ENCODE results near the gene WDR86.

The WDR86 gene

DNA sequence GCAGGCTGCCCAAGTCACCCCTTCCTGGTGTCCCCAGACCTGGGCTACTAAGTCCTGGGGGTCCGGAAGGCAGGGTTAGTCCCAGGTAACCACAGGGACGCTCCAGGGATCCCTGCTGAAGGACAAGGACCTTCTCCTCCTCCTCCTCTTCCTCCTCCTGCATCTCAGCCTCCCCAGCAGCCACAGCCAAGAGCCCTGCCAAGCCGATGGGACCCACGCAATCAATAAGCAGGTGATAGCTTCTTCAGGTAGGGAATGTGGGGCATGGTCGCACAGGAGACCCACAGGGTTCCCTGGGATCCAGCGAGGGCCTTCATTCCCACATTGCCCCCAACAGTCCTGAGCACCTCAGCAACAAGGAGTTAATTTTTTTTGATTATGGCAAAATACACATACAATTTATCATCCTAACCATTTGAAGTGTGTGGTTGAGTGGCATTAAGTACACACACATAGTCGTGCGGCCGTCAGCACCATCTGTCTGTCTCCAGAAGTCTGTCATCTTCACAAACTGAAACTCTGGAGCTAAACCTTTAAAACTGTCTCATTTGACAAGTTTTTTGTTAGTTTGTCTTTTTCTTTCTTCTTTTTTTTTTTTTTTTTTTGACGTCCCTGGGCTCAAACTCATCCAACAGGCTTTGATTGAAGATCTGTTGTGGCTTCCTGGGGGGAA is 18.0 kb upstream of the WDR86 start:
- DNase-seq: no peak

DNA sequence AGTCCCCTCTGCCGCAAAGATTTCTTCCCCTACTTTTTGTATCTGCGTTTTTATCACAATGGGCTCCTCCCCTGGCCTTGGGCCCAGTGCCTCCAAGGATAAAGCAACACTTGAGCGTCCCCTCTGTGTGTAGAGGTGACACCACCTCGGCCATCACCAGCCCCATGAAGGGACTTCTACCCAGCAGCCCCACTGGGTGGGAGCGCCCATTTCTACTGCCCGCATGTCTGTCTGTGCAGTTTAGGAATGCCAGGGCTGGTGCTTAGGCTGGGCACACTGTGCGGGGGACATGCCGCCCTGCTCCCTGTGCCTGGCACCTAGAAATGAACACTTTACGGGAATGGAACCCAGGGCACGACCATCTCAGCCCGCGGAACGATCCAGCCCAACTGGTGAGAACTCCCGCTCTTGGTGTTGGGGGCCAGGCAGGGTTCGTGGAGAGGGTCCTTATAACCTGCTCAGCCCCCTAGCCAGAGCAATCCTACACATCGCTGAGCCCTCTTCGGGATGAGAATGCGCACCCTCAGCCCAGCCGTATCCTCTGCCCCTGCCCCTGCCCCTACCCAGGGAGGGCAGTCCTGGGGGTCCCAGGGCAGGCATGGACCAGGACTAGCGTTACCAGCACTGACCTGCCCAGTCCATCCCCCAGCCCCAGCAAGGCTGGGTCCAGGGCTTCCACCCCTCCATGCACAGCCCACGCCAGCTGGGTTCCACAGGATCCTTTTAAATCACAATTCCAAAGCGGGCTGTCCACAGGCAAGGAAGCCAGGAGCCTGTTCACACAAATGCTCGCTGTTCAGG is 17.3 kb upstream of the WDR86 start:
- DNase-seq: no peak

DNA sequence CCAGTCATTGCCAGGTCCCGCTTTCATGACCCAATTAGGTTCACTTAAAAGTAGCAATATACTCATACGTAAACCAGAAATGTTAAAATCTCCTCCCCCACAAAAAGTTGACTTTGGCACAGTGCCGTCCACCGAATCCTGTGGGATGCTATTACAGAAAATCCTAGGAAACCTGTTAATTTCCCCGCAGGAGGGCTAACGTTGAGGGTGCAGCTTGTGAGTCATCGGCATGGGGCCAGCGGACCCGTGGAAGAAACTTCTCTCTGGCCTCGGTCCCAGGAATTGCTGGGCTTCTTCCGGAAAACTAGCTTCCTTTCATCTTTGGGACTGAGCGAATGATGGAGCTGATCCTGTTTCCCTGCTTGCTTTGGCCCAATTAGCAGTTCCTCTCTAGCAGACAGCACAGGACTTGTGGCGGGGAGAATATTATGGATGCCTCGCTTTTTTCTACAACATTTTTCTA is 16.6 kb upstream of the WDR86 start:
- no peak for DNase-seq

DNA sequence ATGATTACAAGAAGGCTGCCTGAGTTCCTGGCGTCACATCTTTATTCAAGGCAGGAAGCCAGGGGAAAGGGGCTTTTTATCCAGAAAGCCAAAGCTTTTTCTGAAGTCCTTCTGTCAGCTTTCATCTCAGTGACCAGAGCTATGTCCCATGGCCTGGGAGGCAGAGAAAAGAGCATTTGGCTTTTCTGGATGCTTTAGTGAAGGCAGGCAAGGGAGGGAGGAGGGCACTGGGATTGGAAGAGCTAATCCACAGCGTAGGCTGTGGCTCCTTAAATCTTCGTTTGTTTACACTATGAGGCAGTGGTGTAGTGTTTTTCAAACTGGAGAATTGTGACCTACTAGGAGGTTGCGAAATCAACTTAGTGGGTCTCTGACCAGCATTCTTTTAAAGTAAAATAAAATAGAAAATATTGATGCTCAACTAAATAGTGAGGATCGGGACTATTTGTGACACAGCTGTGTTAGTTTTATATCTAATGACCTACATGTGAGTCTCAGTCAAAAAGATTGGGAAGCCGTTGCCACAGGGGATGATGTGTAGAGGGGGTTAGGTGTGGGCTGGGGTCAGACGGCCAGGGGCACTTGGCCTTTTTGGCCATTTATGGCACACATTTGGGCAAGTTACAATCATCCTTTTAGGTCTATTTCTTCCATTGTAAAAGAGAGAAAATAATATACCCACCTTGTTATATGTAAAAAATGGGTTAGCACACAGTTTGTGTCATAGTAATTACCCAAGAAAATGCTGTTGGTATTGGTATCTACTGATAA is 16.0 kb upstream of the WDR86 start:
- DNase-seq: no peak

DNA sequence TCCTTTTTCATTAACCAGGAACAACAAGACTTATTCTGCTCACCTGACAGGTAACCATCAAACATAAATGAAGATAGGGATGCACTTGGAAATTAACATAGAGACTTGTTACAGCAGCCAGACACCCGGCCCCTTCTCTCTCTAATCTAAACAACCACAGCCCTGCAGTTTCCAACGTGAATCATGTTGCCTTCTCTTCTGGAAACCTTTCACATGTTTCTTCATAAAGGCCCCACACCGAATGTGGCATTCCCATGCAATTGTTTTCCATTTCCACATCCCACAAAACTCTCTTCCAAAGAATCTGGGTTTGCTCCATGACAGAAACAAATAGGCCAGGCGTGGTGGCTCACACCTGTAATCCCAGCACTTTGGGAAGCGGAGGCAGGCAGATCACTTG is 15.0 kb upstream of the WDR86 start:
- DNase-seq: no peak

DNA sequence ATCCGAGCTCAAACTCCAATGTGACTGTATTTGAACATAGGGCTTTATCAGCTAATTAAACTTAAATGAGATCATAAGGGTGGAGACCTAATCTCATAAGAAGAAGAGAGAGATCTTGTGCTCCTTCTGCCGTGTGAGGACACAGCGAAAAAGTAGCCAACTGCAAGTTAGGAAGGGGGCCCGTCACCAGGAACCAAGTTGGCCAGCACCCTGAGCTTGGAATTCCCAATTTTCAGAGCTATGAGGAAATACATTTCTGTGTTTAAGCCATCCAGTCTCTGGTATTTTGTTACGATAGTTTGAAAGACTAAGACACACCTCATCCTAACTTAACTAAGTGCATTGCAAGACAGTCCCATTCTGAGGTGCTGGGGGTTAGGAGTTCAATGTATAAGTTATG is 14.1 kb upstream of the WDR86 start:
- DNase-seq: no peak

DNA sequence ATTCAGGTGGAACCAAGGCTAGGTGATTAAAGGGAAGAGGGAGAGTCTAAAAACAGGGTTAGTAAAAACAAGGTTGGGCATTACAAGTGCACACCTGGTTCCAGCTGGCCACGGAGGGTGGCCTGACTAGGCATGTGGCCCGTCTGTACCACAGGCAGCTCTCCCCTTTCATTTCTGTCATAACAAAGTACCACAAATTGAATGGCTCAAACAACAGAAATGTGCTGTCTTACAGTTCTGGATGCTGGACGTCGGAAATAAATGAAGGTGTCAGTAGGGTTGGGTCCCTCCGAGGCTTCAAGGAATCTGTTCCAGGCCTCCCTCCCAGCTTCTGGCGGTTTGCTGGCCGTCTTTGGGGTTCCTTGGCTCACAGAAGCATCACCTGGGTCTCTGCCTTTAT is 13.4 kb upstream of the WDR86 start:
- no peak for DNase-seq

DNA sequence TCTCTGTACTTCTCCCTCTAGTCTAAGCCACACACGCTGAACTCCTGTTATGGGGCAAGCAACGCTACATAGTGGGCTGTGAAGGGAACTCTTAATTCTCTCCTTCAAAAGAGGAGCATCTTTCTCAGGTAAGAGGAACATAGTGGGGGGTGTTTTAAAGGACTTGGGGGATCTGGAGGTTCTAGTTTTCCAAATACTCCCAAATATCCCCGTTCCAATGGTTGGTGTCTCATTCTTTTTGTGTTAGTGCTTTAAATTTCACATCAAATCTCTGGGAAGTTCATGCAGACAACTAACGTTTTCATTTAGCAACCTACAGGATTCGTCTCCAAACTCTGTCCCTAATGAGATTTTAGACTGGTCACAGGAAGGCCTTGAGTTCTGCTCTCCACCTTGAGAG is 12.4 kb upstream of the WDR86 start:
- no peak for DNase-seq

DNA sequence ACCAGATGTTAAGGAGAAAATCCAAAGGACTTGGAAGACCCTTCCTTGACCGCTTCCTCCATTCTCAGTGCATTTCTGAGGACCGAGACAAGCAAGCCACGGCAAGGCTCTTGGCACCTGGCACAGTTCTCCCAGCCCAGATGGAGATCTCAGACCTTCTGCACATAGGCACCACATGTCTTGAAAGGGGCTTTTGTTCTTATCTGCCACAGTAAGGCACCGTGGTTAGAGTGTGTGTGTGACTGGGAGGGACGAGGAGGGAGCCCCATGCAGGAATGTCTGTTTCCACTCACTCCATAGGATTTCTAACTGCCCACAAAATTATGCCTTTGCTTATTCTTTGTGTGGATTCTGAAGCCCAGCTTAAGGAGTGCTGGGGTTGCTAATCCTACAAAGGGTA is 10.3 kb upstream of the WDR86 start:
- no peak for DNase-seq

DNA sequence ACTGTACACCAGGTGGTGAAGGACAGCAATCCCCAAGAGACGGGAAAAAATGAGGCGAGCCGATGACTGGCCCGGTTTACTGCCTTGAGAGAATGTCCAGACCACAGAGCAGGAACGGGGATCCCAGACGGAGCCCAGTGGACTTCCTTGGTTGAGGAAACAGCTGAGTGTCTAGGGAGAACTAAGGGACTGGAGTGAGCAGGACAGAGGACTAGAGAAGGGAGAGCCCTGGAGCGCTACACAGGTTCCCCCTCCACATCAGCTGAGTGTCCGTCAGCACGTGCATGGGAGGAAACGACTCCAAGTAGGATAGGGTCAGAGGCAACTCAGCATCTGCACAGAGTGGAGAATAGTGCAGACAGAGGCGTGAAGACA is 7.1 kb upstream of the WDR86 start:
- DNase-seq: no peak

DNA sequence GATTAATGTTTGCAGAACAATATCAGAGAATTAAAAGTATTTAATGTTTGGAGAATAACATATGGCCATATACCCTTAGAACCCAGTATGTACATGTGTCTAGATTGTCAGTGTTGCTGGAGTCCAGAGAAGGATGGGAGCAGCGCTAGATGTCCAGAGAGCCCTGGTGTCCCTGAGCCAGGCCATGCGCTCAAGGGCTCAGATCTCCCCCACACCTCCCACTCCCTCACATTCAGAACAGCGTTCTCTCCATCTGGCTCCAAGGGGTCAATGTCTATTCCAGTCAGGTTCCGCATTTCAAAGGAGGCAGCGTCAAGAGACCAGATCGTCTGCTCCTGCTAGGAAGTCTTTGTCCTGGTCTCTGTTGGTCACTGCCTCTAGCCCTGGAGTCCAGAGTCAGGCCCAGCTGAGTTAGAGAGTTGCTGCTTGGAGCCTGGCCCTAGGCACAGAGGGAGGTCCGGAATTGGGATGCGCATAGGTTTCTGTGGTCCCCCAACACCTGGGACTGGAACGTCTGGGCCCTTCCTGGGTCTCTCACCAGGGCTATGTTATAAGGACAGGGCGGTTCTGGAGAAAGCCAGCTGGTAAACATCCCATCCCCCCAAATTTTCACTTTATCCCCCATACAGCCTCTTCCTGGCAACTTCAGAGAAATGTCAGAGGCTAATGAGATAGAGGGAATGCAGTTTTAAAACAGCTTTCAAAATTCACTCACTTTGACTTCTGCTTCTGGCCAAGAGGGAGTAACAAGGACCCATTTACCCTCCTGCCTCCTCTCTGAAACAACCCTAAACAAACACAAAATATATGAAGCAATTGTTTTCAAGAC is 6.5 kb upstream of the WDR86 start:
- no peak for DNase-seq

DNA sequence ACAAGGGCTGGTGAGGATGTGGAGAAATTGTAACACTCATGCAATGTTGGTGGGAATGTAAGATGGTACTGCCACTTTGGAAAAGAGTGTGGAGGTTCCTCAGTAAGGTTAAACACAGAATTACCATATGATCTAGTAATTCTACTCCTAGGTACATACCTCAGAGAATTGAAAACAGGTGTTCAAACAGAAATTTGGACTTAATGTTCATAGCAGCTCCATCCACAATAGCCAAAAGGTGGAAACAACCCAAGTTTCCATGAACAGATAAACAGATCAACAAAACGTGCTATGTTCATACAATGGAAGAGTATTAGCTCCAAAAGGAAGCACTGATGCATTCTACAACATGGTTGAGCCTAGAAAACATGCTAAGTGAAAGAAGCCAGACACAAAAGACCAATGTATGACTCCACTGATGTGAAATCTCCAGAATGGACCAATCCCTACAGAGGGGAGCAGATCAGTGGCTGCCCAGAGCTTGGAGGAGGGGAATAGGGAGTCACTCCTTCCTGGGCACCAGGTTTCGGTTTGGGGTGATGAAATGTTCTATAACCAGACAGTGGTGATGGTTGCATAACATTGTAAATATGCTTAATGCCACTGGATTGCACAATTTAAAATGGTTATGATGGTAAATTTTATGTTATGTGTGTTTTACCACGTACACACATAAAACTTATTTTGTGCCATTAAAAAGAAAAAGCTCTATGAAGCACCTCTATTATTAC is 5.7 kb upstream of the WDR86 start:
- DNase-seq: no peak

DNA sequence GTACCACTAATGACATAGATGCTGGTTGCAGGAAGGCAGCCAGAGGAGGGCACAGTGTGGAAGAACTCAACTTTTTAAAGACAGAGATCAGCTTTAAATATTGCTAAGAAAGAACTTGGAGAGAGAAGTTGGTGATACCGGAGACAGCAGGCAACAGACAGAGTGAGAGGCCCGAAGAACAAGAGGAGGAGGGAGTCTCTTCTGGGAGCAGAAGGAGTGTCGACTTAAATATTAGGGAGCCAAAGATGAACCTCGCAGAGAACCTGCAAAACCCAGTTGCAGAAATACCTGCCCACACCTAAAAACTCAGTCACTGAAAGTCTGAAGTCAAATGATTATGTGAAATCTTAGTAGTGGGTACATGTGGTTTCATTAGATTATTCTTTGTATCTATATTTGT is 3.4 kb upstream of the WDR86 start:
- no peak for DNase-seq

DNA sequence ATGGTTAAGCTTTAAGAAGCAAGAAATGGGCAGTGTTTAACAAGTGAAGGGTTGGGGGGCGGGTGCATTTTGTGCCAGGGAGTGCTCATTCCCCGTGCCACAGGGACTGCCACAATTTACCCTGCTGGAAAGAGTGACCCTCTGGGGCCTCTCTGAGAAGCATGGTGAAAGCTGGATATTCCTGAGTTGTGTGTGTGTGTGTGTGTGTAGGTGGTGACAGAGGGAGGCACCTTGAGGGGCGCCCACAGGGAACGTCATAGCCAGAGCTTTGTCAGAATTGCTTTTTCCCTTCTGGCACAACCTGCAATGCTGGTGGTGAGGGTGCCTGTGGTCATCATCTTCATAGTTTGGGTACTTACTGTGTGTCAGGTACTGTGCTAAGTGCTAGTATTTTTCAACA is 2.5 kb upstream of the WDR86 start:
- no peak for DNase-seq

DNA sequence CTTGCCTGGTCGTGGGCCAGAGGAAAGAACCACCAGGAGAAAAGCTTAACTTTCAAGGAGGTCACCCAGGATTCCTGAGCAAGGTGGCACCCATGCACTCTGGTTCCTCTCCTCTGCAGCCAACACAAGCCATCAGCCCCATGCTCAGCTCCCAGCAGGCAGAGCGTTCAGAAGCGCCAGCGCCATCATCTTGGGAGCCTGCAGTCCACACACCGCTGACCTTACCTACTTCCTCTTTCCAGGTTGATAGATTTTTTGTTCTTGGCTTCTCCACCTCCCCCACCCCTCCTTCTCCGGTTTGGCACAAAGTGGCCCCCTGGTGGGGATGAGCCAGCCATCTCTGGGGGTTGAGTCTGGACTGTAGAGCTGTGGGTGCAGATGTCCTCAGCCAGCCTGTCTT is 1.7 kb upstream of the WDR86 start:
- no peak for DNase-seq

DNA sequence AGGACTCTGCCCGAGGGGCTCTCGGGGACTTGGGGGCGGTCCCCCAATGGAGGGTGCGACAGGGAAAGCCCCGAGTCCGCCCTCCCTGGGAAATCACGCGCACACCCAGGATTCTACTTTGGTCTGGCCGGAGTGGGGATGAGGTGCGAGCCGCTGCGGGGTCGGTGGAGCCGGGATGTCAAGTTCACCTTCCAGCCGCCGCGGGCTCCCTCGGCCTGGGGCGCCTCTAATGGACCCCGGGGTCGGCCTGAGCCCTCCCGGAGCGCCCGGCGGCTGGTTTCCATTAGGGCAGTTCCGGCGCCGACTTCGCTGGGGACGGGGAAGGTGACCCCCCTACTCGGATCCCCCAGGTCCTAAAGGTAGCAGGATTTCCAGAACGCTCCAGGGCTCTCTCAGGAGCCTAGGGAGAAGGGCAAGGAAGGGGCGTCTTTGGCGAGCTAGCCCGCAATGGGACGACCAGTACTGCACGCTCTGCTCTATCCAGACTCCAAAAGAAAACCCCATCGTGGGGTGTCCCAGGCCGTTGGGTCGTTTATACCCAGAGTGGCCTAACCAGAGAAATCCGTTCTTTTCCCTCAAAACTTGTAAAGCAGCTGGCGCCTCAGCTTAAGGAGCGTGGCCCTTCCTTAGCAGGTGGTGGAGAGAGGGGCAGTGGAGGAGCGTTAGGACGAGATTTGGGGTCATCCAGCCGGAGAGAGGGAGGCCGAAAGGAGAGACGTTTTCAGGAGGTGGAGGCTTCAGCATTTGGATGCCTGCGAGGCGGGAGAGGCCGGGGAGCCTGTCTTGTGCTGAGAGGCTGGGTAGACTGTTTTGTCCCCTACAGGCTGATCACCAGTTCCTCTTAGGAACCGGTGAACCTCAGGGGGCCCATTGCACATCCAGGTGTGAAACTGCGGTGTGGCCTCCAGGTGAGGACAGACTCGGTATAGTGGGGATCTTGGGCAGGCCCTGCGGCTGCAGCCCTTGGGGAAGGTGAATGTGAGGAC is 860 bp upstream of the WDR86 start:
- no peak for DNase-seq

DNA sequence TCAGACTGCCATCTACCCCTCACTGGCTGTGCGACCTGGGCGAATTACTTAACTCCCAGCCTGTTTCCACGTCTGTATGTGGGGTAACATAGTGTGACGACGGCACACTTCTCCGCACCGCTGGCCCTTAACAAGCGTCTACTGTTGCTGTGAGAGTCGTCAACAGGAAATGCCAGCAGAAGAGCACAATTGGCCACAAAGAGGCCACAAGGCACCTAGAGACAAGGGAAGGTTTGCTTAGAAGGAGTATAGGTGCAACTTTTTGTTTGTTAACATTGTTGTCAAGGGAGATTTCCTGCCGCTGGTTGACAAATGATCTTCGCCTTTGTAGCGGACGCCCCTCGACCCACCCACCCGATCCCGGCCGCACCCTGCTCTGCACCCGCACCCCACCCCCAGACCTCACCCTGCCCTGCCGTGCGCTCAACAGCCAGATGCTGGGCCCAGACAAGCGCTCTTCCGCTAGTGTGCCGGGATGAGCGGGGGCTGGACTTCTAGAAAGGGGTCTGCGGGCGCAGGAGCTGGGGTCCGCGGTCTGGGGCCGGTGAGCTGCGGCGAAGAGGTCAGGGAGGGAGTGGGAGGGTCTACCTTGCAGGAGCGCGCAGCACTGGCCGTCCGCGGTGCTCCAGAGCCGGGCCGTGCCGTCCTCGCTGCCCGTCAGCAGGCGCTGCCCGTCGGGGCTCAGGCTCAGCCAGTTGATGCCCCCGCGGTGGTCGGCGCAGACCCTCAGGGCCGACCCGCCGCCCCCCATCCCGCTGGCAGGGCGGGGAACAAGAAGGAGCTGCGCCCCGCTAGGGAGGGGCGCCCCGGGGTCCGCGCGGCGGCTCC is 785 bp downstream of the WDR86 start:
- no peak for DNase-seq

DNA sequence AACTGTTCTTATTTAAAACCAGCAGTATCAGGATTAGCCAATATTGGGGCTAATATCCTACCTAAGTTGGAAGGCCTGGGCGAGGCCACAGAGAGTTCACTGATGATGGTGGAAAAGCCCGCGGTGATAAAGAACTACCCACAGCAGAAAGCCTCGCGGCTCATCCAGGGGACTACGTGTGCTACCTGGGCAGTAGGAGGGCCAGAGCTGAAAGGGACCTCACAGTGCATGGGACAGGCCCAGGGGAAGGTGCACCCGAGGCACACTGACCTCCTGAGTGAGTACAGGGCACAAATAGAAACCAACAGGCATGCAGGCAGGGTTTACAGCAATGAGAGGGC is 1.4 kb downstream of the WDR86 start:
- no peak for DNase-seq

DNA sequence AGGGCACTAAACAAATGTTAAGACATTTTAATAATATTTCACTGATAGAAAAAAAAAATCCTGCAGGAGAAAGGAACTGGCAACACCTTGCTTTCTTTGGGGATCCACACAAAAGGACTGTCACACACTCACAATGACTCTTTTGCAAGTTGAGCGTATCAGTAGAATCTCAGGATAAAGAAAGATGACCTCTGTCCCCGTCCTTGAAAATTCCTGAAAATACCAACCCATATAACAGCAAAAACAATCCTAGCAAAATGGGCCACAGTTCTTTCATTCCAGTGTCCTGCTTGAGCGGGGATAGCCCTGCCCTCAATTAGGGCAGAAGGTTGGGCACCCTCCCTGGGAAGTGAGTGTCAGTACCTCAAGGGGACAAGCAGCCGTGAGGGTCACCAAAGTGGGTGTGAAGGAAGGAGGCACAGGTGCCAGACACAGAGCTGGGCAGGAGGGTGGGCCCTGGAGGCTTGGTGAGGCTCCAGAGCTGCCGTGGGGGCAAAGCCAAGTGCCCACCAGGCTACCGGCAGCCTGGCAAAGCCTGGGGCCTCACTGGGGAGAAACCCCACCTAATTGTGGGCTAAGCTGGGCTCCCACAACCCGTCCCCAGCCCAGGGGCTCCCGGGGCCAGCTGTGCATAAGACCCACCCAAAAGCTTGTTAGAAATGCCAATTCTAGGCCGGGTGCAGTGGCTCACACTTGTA is 2.8 kb downstream of the WDR86 start:
- DNase-seq: no peak
